Natural killer cell treated with Interleukin-12 subunit alpha and Interleukin-12 subunit beta and Interleukin-15 and Interleukin-18, amount 100 ng/mL, for 72 hours (primary cell): ENCODE results near the gene EPHA10. TPM values are rescaled to one million over a fixed set of nuclear protein-coding genes. Genes with fewer than 3 reads are reported as not detected.

Source experiments
- ATAC-seq, 2 donors: fragments of 150-1000 bp; cut with Tn5 transposase in 1 of 2; sonication (Bioruptor Pico), chemical (Tn5 transposase) in 1 of 2; 2 replicates each; pipeline ENCODE4 v1.10.0; 2021
- DNase-seq: peaks from one replicate; pipeline ENCODE4 v3.0.0; 2022; ENCODE audit warnings: low spot score
- H3K27ac Mint-ChIP-seq, 2 donors: 1 replicate in 1 of 2; 2 replicates in 1 of 2; pipeline ENCODE4 v1.8.0; 2022; ENCODE audit warnings: mixed read lengths in 2 of 2, mild to moderate bottlenecking in 1 of 2, moderate library complexity in 1 of 2
- H3K27me3 Mint-ChIP-seq, 2 donors: 1 replicate in 1 of 2; 2 replicates in 1 of 2; pipeline ENCODE4 v1.8.0; 2022; ENCODE audit warnings: mixed read lengths in 2 of 2
- H3K36me3 Mint-ChIP-seq: one replicate; pipeline ENCODE4 v1.8.0; 2022; ENCODE audit warnings: mixed read lengths
- H3K4me1 Mint-ChIP-seq, 2 donors: 1 replicate in 1 of 2; 2 replicates in 1 of 2; pipeline ENCODE4 v1.8.0; 2022; ENCODE audit warnings: low read depth in 2 of 2, mixed read lengths in 2 of 2, mild to moderate bottlenecking in 1 of 2
- H3K4me3 Mint-ChIP-seq: one replicate; pipeline ENCODE4 v1.8.0; 2022; ENCODE audit warnings: mixed read lengths
- H3K9me3 Mint-ChIP-seq: 2 replicates; pipeline ENCODE4 v1.8.0; 2022; ENCODE audit warnings: mixed read lengths
- total RNA-seq, 2 donors: library from RNA; stranded (reverse); gene quantifications; one replicate each; pipeline ENCODE4 v1.2.3, GENCODE V29; 2022

Gene EPHA10
- total RNA-seq, 2 donors from 2014 or later, result not detected

GRCh38 chr1:37722181-37723071 lies 42.5 kb downstream of the EPHA10 start:
- H3K9me3 Mint-ChIP-seq, result no peaks in the 10 kb centered on the region
- H3K27me3 Mint-ChIP-seq, result peaks cover 18 to 23% of the 10 kb centered on the region in 2 donors
- no peak for ATAC-seq
- no peak for DNase-seq
- no peaks in the 10 kb centered on the region for H3K36me3 Mint-ChIP-seq
- H3K4me3 Mint-ChIP-seq, result no peak overlapping the region
- no peak overlapping the region for H3K27ac Mint-ChIP-seq
- H3K4me1 Mint-ChIP-seq, result no peaks in the 10 kb centered on the region

GRCh38 chr1:37721565-37721964 lies 43.4 kb downstream of the EPHA10 start:
- Mint-ChIP-seq H3K36me3 (no peaks in the 10 kb centered on the region), H3K9me3 (no peaks in the 10 kb centered on the region), H3K27me3 (peaks cover 17 to 23% of the 10 kb centered on the region in 2 donors), H3K4me1 (no peaks in the 10 kb centered on the region), H3K4me3 (no peak overlapping the region), H3K27ac (no peak overlapping the region)
- DNase-seq (no peak), ATAC-seq (no peak)

GRCh38 chr1:37720231-37721130 lies 44.4 kb downstream of the EPHA10 start:
- Mint-ChIP-seq H3K27me3 (peaks cover 12 to 20% of the 10 kb centered on the region in 2 donors), H3K4me1 (no peaks in the 10 kb centered on the region), H3K9me3 (no peaks in the 10 kb centered on the region), H3K36me3 (no peaks in the 10 kb centered on the region), H3K4me3 (no peak overlapping the region), H3K27ac (no peak overlapping the region)
- DNase-seq (no peak), ATAC-seq (no peak)

GRCh38 chr1:37719572-37720195 lies 45.2 kb downstream of the EPHA10 start:
- ATAC-seq, result no peak
- H3K36me3 Mint-ChIP-seq, result no peaks in the 10 kb centered on the region
- peaks cover 8 to 12% of the 10 kb centered on the region in 2 donors for H3K27me3 Mint-ChIP-seq
- DNase-seq, result no peak
- no peaks in the 10 kb centered on the region for H3K4me1 Mint-ChIP-seq
- H3K27ac Mint-ChIP-seq, result no peak overlapping the region
- no peaks in the 10 kb centered on the region for H3K9me3 Mint-ChIP-seq
- H3K4me3 Mint-ChIP-seq, result no peak overlapping the region

- DNase-seq (no peak), ATAC-seq (no peak)
- H3K9me3 Mint-ChIP-seq, result no peaks in the 10 kb centered on the region
- H3K36me3 Mint-ChIP-seq, result no peaks in the 10 kb centered on the region
- H3K27me3 Mint-ChIP-seq, result peaks cover 3 to 5% of the 10 kb centered on the region in 2 donors
- no peaks in the 10 kb centered on the region for H3K4me1 Mint-ChIP-seq
- no peak overlapping the region for H3K4me3 Mint-ChIP-seq
- H3K27ac Mint-ChIP-seq, result no peak overlapping the region
Observed at GRCh38 chr1:37718901-37719571, 45.9 kb downstream of the EPHA10 start.

- H3K4me1 Mint-ChIP-seq, result no peaks in the 10 kb centered on the region
- H3K36me3 Mint-ChIP-seq, result no peaks in the 10 kb centered on the region
- H3K27me3 Mint-ChIP-seq, result no peaks in the 10 kb centered on the region
- DNase-seq, result no peak
- H3K4me3 Mint-ChIP-seq, result no peak overlapping the region
- no peak overlapping the region for H3K27ac Mint-ChIP-seq
- ATAC-seq, result no peak
- H3K9me3 Mint-ChIP-seq, result no peaks in the 10 kb centered on the region
Observed at GRCh38 chr1:37718181-37718900, 46.6 kb downstream of the EPHA10 start.

GRCh38 chr1:37717631-37718030 lies 47.3 kb downstream of the EPHA10 start:
- no peak for ATAC-seq
- no peaks in the 10 kb centered on the region for H3K4me1 Mint-ChIP-seq

GRCh38 chr1:37716321-37716720 lies 48.6 kb downstream of the EPHA10 start:
- Mint-ChIP-seq H3K9me3 (no peaks in the 10 kb centered on the region), H3K27me3 (no peaks in the 10 kb centered on the region), H3K4me1 (no peaks in the 10 kb centered on the region), H3K4me3 (no peak overlapping the region), H3K36me3 (no peaks in the 10 kb centered on the region), H3K27ac (no peak overlapping the region)
- DNase-seq (no peak), ATAC-seq (no peak)

More at GRCh38 chr1:37717631-37718030, 47.3 kb downstream of the EPHA10 start:
- Mint-ChIP-seq H3K4me3 (no peak overlapping the region), H3K27me3 (no peaks in the 10 kb centered on the region), H3K9me3 (no peaks in the 10 kb centered on the region), H3K27ac (no peak overlapping the region), H3K36me3 (no peaks in the 10 kb centered on the region)
- no peak for DNase-seq

GRCh38 chr1:37714689-37715088 lies 50.2 kb downstream of the EPHA10 start:
- Mint-ChIP-seq H3K27me3 (no peaks in the 10 kb centered on the region), H3K27ac (no peak overlapping the region), H3K36me3 (no peaks in the 10 kb centered on the region), H3K9me3 (no peaks in the 10 kb centered on the region), H3K4me1 (no peaks in the 10 kb centered on the region), H3K4me3 (no peak overlapping the region)
- no peak for DNase-seq
- ATAC-seq, result no peak

GRCh38 chr1:37714226-37714625 lies 50.7 kb downstream of the EPHA10 start:
- H3K36me3 Mint-ChIP-seq, result peaks cover under 1% of the 10 kb centered on the region
- no peak overlapping the region for H3K27ac Mint-ChIP-seq
- H3K9me3 Mint-ChIP-seq, result no peaks in the 10 kb centered on the region
- H3K4me3 Mint-ChIP-seq, result no peak overlapping the region
- no peaks in the 10 kb centered on the region for H3K4me1 Mint-ChIP-seq
- no peak for ATAC-seq
- no peaks in the 10 kb centered on the region for H3K27me3 Mint-ChIP-seq
- no peak for DNase-seq

GRCh38 chr1:37708471-37708870 lies 56.4 kb downstream of the EPHA10 start:
- Mint-ChIP-seq H3K36me3 (peaks cover 14% of the 10 kb centered on the region), H3K27ac (peak overlapping the region in 1 of 2 donors; percentile 48), H3K27me3 (no peaks in the 10 kb centered on the region), H3K4me1 (no peaks in the 10 kb centered on the region), H3K9me3 (no peaks in the 10 kb centered on the region), H3K4me3 (no peak overlapping the region)
- ATAC-seq (no peak), DNase-seq (no peak)

- Mint-ChIP-seq H3K27me3 (no peaks in the 10 kb centered on the region), H3K4me1 (peaks cover 0 to 2% of the 10 kb centered on the region in 2 donors), H3K36me3 (peaks cover 27% of the 10 kb centered on the region), H3K4me3 (no peak overlapping the region), H3K9me3 (no peaks in the 10 kb centered on the region), H3K27ac (no peak overlapping the region)
- ATAC-seq (no peak), DNase-seq (no peak)
Observed at GRCh38 chr1:37705399-37705798, 59.5 kb downstream of the EPHA10 start.

GRCh38 chr1:37704966-37705365 lies 60.0 kb downstream of the EPHA10 start:
- Mint-ChIP-seq H3K27me3 (no peaks in the 10 kb centered on the region), H3K27ac (no peak overlapping the region), H3K36me3 (peaks cover 31% of the 10 kb centered on the region), H3K4me1 (peaks cover 0 to 2% of the 10 kb centered on the region in 2 donors), H3K4me3 (no peak overlapping the region), H3K9me3 (no peaks in the 10 kb centered on the region)
- ATAC-seq, result no peak
- DNase-seq, result no peak
